NCI-H2227 (cell line): Measurements from ENCODE around the gene NSD1.
"Not testable (repeated sequence)": the region's sequence is repeated elsewhere in the genome, so short reads cannot be mapped to it uniquely, and the experiment has no call there.

ENCODE experiments used
- DNase-seq: peaks from one replicate; lab custom pipeline; 2025; ENCODE audit not compliant: unreplicated experiment; lab: John Stamatoyannopoulos, UW

Gene NSD1

DNA sequence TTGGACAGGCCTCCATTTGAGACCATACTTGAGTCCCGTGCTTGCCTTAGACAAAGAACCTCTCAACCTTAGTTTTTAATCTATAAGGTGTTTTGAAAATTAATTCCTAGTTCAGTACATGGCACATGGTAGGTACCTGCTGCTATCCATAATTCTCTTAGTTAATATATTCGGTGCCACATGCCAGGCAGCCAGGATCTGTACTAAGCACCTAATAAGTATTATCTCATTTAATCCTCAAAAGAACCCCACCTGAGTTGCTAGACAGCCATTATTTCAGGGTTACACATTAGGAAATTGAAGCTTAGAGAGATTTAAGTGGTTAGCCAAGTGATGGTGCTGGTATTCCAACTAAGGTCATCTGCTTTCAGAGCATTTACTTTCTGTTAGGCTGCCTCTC, 29.9 kb downstream of the NSD1 start:
- DNase-seq, result no peak

DNA sequence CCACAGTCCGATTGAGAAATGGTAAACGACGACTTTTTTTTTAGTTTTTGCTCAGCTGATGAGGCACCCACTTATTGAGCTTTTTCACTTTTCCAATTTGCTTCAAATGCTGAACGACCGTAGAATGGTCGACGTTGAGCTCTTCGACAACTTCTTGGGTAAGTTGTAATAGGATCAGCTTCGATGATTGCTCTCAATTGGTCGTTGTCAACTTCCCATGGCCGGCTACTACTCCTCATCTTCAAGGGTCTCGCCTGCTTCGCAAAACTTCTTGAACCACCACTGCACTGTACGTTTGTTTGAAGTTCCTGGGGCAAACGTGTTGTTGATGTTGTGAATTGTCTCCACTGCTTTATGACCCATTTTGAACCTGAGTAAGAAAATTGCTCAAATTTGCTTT, 35.7 kb downstream of the NSD1 start:
- no peak for DNase-seq

DNA sequence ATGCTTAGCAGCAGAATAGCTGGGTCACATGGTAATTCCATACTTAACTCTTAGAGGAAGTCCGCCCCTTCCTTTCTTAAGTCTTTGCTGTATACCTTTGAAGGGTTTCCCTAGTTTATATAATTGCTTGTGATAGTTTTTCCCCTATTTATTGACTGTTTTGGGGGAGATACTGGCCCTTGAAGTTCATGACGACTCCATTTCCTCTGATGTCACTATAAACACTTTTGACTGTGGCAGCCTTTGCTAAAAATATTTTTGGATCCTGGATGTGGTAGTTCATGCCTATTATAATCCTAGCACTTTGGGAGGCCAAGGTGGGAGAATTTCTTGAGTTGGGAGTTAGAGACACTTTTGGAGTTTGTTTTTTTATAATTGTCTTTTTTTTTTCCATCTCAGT, 38.4 kb downstream of the NSD1 start:
- no peak for DNase-seq

DNA sequence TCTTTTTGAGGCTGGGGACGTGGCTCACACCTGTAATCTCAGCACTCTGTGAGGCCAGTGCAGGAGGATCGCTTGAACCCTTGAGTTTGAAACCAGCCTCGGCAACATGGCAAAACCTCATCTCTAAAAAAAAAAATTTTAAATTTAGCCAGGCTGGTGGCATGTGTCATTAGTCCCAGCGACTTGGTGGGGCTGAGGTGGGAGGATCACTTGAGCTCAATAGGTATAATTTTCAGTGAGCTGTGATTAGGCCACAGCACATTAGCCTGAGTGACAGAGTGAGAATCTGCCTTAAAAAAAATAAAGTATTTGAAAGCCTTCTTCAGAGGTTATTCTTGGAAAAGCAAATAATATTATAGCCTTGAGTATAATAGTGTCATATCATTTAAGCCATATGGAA, 41.8 kb downstream of the NSD1 start:
- peak; percentile 13 for DNase-seq

DNA sequence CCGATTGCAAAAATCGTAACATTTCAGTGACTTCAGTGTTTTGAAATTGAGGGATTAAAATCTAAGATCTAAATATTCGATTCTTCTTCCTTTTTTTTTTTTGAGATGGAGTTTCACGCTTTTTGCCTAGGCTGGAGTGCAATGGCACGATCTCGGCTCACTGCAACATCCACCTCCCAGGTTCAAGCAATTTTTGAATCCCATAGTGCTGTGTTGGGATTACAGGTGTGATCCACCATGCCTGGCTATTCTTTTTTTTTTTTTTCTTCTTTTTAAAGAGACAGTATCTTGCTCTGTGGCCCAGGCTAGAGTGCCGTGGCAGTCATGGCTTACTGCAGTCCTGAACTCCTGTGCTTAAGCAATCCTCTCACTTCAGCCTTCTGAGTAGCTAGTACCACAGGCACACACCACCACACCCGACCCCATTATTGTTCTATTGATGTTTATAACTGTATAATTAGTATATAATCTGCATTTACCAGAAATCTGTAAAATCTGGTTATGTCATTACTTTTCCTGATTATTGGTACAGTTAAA, 42.7 kb downstream of the NSD1 start:
- no peak for DNase-seq

DNA sequence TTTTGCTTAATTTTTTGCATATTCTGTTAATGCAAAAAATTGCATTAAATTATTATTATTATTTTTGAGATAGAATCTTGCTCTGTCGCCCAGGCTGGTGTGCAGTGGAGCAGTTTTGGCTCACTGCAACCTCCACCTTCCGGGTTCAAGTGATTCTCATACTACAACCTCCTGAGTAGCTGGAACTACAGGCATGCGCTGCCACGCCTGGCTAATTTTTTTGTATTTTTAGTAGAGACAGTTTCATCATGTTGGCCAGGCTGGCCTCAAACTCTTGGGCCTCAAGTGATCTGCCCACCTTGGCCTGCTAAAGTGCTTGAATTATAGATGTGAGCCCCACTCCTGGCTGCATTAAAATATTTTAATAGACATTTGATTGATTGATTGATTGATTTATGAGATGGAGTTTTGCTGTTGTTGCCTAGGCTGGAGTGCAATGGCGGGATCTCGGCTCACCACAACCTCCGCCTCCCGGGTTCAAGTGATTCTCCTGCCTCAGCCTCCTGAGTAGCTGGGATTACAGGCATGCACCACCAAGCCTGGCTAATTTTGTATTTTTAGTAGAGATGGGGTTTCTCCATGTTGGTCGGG, 44.4 kb downstream of the NSD1 start:
- not testable (repeated sequence) for DNase-seq

DNA sequence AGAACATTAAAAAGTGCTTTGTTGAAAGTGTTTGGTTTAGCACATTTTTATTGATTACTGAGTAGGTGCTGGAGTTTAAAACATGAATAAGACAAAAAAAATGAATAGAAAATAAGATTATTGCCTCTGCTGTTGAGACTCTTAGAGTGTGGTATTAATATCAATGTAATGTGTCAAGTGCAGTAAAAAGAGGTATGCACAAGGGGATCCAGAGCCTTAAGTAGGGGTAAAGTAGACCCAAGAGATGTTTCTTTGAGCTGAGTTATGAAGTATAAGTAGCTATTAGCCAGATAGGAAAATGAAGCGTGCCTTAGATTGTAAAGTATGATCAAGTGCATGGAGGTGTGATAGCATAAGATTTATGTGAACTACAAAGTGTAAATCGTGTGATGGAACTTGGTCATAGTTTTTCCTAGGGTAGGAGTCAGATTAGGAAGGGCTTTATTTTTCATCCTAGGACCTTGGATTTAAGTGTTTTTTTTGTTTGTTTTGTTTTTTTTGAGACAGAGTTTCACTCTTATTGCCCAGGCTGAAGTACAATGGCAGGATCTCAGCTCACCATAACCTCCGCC, 45.2 kb downstream of the NSD1 start:
- no peak for DNase-seq

GRCh38 chr5:177179431-177179830, 45.9 kb downstream of the NSD1 start:
- DNase-seq, result no peak

DNA sequence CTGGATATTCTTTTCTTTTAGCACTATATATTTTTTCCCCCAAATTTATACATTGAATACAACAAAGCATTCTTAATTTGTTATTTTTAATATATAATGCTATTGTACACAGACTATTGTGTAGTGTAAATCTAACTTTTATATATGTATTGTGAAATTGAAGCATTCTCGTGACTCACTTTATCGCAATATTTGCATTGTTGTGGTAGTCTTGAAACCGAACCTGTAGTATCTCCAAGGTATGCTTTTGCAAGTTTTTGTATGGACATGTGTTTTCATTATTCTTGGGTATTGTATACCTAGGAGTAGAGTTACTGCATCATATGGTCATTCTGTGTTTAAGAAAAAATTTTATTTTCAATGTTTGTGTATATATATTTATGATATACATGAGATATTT, 49.6 kb downstream of the NSD1 start:
- no peak for DNase-seq

GRCh38 chr5:177183766-177184360, 50.3 kb downstream of the NSD1 start:
- DNase-seq, result no peak

DNA sequence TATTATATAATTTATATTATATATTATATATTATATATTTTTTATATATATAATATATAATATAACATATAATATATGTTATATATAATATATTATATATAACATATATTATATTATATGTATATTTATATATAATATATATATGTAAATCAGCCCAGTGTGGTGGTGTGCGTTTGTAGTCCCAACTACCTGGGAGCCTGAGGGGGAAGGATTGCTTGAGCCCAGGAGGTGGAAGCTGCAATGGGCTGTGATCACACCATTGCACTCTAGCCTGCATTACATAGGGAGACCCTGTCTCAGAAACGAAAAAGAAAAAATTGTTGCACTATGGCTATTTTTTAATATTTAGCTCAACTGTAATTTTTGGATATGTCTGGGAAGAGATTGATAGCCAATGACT, 52.4 kb downstream of the NSD1 start:
- DNase-seq, result no peak

- no peak for DNase-seq
Measured at GRCh38 chr5:177186645-177187044, 53.1 kb downstream of the NSD1 start.

DNA sequence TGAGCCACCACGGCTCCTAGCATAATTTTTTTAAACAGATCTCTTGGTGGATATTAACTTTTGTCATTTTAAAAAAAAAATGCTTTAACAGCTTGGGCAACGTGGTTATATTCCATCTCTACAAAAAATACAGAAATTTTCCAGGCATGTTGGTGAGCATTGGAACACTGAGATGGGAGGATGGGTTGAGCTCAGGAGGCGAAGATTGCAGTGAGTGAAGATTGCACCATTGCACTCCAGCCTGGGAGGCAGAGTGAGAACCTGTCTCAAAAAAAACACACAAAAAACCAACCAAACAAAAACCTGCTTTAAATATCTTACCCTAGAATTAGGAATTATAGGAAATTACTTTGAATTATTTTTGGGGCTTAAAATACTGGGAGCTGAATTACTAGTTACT, 55.2 kb downstream of the NSD1 start:
- DNase-seq, result no peak

DNA sequence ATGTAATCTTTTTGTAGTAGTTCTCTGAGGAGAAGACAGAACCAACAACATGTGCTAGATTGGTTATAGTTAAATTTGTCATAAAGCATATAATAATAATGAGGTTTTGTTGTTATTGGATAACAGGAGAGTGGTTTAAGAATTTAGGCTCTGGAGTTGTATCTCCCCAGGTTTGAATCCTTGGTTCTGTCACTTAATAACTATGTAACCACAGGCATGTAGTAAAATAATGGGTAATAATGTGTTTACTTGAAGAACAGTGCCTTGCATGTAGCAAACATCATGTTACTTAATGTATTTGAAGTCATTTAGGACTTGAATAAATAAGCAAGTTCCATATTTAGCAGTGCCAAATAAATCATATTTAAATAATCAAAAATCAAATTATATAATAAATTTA, 55.8 kb downstream of the NSD1 start:
- DNase-seq, result no peak

DNA sequence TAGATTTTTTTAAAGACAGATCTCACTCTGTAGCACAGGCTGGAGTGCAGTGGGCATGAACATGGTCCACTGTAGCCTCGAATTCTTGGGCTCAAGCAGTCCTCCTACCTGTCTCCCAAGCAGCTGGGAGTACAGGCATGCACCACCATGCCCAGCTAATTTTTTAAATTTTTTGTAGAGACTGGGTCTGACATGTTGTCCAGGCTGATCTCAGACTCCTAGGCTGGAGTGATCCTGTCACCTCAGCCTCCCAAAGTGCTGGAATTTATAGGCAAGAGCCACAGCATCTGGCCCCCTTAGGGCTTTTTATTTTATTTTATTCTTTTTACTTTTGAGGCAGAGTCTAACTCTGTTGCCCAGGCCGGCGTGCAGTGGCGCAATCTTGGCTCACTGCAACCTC, 56.4 kb downstream of the NSD1 start:
- no peak for DNase-seq

DNA sequence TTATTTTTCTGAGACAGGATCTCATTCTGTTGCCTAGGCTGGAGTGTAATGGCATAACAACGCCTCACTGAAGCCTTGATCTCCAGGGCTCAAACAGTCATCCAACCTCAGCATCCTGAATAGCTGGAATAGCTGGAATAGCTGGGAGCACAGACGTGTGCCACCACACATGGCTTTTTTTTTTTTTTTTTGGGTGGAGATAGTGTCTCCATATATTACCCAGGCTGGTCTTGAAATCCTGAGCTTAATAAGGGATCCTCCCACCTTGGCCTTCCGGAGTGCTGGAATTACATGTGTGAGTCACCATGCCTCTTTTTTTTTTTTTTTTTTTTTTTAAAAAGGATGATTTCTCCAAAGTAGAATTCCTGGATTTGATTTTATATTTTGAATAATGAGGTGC, 60.7 kb downstream of the NSD1 start:
- peak; percentile 19 for DNase-seq

DNA sequence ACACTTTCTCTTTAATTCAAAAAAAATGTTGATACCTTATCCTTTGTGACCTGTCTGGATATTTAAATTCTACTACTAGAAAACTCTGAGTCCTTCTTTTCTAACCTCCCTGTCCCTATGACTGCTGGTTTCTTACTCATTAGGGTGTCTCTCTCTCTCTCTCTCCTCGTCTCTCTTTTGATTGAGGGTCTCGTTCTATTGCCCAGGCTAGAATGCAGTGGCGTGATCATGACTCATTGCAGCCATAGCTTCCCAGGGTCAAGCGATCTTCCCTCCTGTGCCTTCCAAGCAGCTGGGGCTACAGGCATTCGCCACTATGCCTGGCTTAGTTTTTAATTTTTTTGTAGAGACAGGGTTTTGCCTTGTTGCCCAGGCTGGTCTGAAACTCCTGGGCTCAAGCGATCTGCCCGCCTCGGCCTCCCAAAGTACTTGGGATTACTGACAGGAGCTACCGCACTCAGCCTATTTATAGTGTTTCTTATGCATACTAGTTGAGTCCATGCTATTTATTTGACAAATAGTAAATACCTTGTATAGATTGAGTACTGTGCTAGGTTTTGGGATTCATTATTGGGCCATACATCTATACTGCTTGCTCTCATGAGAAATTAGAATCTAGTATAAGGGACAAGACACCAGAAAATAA, 61.9 kb downstream of the NSD1 start:
- no peak for DNase-seq

GRCh38 chr5:177198738-177199137, 65.2 kb downstream of the NSD1 start:
- no peak for DNase-seq

DNA sequence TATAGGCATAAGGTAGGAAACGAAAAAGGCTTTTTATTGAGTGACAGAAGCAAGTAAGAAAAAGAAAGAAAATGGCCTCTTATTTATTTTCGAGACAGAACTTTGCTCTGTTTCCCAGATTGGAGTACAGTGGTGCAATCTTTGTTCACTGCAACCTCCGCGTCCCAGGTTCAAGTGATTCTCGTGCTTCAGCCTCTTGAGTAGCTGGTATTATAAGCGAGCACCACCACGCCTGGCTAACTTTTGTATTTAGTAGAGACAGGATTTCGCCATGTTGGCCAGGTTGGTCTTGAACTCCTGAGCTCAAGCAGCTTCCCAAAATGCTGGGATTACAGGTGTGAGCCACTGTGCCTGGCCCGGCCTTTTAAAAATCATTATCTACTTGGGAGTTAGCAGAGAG, 70.7 kb downstream of the NSD1 start:
- no peak for DNase-seq

- DNase-seq, result no peak
Measured at GRCh38 chr5:177209610-177210009, 76.0 kb downstream of the NSD1 start.

GRCh38 chr5:177212242-177212641, 78.7 kb downstream of the NSD1 start:
- no peak for DNase-seq

- no peak for DNase-seq
Measured at GRCh38 chr5:177220576-177220975, 87.0 kb downstream of the NSD1 start.
